ENCODE data around the gene C17orf67. TPM values are rescaled to one million over a fixed set of nuclear protein-coding genes. Genes with fewer than 3 reads are reported as not detected.

Gene C17orf67
- total and polyA plus RNA-seq, 9 of the 15 experiments (the other 6 are each of a cell fraction or from before 2014, with no cell fraction given) = 0.07 to 1.7 (median 0.59) TPM

GRCh38 chr17:56833809-56834379 is at the start of gene C17orf67, which contains the start of gene DGKE (continued):
- TF ChIP-seq ZC3H4 (CRISPR knock-in tag; IDR thresholded peaks at IDR 0.05; ENCODE audit: borderline replicate concordance) (no peak), ZNF23 (CRISPR knock-in tag; IDR thresholded peaks at IDR 0.05) (no peak), ARID3A (IDR thresholded peaks at IDR 0.05; ENCODE audit: borderline replicate concordance, low read depth, low read length) (no peak), DPF2 (IDR thresholded peaks at IDR 0.05) (no peak), MITF (IDR thresholded peaks at IDR 0.05) (no peak), ZNF444 (CRISPR knock-in tag; IDR thresholded peaks at IDR 0.05) (no peak), ID3 (CRISPR knock-in tag; IDR thresholded peaks at IDR 0.05) (no peak), ID3 (tag; IDR thresholded peaks at IDR 0.05) (peak; percentile 62; the same call in 1 of the 2 replicates), CEBPZ (IDR thresholded peaks at IDR 0.05; ENCODE audit: borderline replicate concordance, low read depth, low read length) (no peak), NR4A1 (CRISPR knock-in tag; IDR thresholded peaks at IDR 0.05) (no peak), NR4A1 (tag; IDR thresholded peaks at IDR 0.05) (peak; percentile 53; the same call in 1 of the 2 replicates), TFAM (CRISPR knock-in tag; conservative IDR thresholded peaks at IDR 0.05) (no peak), IRF9 (tag; IDR thresholded peaks at IDR 0.05) (no peak), ZNF561 (CRISPR knock-in tag; conservative IDR thresholded peaks at IDR 0.05) (no peak), ZBTB34 (CRISPR knock-in tag; IDR thresholded peaks at IDR 0.05) (no peak), ZNF224 (CRISPR knock-in tag; IDR thresholded peaks at IDR 0.05) (no peak), BHLHE40 (IDR thresholded peaks at IDR 0.05; ENCODE audit: low read length) (peak; percentile 60), ZBTB26 (CRISPR knock-in tag; IDR thresholded peaks at IDR 0.05) (no peak)

All from K562 (cell line).